T-helper 2 cell treated with Interferon-gamma antibody and Interleukin-4, amounts not matched to agents 5 μg/mL and 100 μg/mL, for 36 hours (primary cell): ENCODE measurements around the gene CTIF.
A peak's percentile ranks its signal among the peaks of the same experiment; 100 is the strongest.

Experiments used
- DNase-seq: peaks from one replicate; pipeline ENCODE4 v3.0.0; 2021; ENCODE audit warnings: low spot score
- H3K27ac Mint-ChIP-seq: one replicate; pipeline ENCODE4 v1.8.0; 2021; ENCODE audit warnings: mild to moderate bottlenecking, mixed read lengths
- H3K27me3 Mint-ChIP-seq: one replicate; pipeline ENCODE4 v1.8.0; 2021; ENCODE audit warnings: low read depth, mixed read lengths
- H3K36me3 Mint-ChIP-seq: one replicate; pipeline ENCODE4 v1.8.0; 2021; ENCODE audit warnings: low read depth, mixed read lengths
- H3K4me1 Mint-ChIP-seq: one replicate; pipeline ENCODE4 v1.8.0; 2021; ENCODE audit warnings: low read depth, mixed read lengths
- H3K4me3 Mint-ChIP-seq: one replicate; pipeline ENCODE4 v1.8.0; 2022; ENCODE audit warnings: mild to moderate bottlenecking, moderate library complexity, mixed read lengths
- H3K9me3 Mint-ChIP-seq: one replicate; pipeline ENCODE4 v1.8.0; 2021; ENCODE audit warnings: mixed read lengths

The CTIF gene

DNA sequence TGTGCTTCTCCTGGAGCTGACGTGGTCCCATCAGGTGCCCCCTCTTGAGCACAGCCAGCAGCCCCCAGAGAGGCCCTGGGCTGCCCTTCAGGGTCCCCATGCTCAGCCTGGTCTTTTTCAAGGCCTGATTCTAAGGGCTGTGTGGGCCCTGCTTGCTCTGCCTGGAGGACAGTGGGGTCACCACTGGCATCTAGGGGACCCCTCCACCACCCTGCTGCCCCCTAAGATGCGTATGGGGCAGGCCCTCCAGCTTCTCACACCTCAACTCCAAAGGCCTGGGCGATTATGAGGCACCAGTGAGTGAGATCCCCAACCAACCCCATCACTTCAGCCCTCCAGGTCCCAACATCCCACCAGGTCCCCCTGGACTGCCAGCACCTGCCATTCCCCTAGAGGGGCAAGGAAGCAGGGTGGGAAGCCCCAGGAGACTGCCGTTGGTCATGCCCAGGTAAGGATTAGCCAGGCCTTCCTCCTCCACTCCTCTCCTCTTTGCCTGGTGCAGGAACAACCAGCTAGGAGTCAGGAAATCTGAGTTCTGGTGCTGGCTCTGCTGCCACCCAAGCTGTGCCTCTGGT lies 297.5 kb downstream of the CTIF start:
- no peaks in the 10 kb centered on the region for H3K27me3 Mint-ChIP-seq
- H3K4me3 Mint-ChIP-seq: no peak overlapping the region
- peaks cover 48% of the 10 kb centered on the region for H3K4me1 Mint-ChIP-seq
- no peaks in the 10 kb centered on the region for H3K36me3 Mint-ChIP-seq
- H3K9me3 Mint-ChIP-seq: no peaks in the 10 kb centered on the region
- peak overlapping the region; percentile 49 for H3K27ac Mint-ChIP-seq
- DNase-seq: no peak

DNA sequence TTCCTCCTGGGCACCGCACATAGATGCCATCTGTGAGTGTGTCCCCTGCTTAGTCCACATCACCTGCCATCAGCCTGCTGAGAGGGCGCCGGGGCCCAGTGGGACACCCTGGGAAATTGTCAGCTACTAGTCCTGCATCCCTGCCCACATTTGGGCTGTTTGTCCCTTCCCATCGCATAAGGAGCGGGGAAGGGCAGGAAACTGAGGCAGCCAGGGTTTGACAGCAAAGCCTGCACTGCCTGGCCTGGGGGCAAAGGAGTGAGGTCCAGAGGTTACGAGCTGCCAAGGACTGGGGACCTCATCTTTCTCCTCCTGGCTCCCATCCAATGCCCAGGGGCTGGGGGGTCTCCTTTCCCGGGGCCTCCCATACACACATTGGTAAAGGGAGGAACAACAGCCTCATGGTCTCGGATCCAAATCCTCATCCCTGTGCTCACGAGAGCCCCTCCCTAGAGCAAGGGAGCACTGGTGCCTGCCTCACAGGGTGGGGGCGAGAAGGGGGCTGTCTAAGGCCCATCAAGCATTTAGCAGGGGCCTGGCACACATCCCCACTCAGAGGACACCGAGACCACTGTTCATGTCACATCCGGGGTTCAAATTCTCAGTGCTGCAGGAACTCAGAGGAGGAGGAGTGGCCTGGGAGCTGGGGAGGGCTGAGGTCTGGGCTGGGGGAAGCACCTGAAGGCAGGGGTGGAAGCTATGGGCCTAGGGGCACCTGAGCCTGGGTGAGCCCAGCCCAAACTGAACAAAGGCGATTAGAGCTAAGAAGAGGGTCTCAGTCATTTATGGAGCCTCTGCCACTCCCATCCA lies 298.2 kb downstream of the CTIF start:
- Mint-ChIP-seq H3K36me3 (no peaks in the 10 kb centered on the region), H3K4me1 (peaks cover 51% of the 10 kb centered on the region), H3K27me3 (no peaks in the 10 kb centered on the region), H3K27ac (no peak overlapping the region), H3K4me3 (no peak overlapping the region), H3K9me3 (no peaks in the 10 kb centered on the region)
- no peak for DNase-seq

DNA sequence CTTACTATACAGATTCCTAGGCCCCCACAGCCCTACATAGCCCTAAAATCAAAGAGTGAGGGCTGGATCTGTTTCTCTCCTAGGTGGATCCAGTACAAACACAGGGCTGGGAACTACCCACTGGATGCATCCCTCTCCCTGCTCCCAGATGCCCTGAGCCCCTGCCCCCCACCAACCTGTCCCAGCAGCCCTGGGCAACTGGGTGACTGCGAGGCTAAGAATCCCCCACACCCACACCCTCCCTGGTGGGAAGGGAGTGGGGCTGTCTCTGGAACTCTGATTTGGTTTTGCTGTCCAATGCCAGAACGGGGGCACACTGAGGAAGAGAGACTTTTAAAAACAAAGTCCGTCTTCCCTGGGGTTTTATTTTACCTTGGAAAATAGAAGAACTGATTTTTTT lies 298.8 kb downstream of the CTIF start:
- Mint-ChIP-seq H3K27ac (peak overlapping the region; percentile 8), H3K4me3 (no peak overlapping the region), H3K27me3 (no peaks in the 10 kb centered on the region), H3K9me3 (no peaks in the 10 kb centered on the region), H3K36me3 (no peaks in the 10 kb centered on the region), H3K4me1 (peaks cover 52% of the 10 kb centered on the region)
- DNase-seq: no peak

DNA sequence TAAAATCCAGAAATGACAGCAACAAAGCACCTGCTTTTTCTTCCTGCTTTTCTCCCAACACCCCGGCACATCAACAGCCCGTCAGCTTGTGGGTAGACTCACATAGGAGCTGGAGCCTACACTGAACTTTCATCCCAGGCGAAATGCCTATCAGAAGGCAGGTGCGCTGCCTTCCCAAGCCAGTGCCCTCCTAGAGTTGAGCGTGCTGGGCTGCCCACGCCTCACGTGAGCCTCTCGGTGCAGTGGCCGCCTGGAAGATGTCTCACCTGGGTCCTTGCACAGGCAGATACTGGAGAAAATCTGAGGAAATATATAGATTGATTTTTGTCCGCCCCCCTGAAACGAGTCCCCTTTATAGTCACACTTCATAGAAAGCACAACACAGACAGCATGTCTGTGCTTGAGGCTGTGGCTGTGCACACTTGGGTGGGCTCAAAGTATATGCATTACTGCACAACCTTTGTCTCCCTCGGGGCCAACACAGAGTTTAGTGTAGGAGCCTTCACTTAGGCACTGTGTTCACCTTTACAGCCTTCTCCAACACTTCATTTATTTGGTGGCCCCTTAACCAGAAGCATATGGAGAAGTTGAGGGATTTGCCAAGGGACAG lies 299.4 kb downstream of the CTIF start:
- Mint-ChIP-seq H3K36me3 (no peaks in the 10 kb centered on the region), H3K27ac (peak overlapping the region; percentile 8), H3K27me3 (no peaks in the 10 kb centered on the region), H3K9me3 (no peaks in the 10 kb centered on the region), H3K4me1 (peaks cover 49% of the 10 kb centered on the region), H3K4me3 (no peak overlapping the region)
- DNase-seq: no peak

- no peaks in the 10 kb centered on the region for H3K27me3 Mint-ChIP-seq
- no peak for DNase-seq
- H3K4me1 Mint-ChIP-seq: peaks cover 50% of the 10 kb centered on the region
- H3K4me3 Mint-ChIP-seq: no peak overlapping the region
- H3K27ac Mint-ChIP-seq: peak overlapping the region; percentile 27
- H3K36me3 Mint-ChIP-seq: no peaks in the 10 kb centered on the region
- H3K9me3 Mint-ChIP-seq: no peaks in the 10 kb centered on the region
Measured at GRCh38 chr18:48838921-48839818, 300.3 kb downstream of the CTIF start.

DNA sequence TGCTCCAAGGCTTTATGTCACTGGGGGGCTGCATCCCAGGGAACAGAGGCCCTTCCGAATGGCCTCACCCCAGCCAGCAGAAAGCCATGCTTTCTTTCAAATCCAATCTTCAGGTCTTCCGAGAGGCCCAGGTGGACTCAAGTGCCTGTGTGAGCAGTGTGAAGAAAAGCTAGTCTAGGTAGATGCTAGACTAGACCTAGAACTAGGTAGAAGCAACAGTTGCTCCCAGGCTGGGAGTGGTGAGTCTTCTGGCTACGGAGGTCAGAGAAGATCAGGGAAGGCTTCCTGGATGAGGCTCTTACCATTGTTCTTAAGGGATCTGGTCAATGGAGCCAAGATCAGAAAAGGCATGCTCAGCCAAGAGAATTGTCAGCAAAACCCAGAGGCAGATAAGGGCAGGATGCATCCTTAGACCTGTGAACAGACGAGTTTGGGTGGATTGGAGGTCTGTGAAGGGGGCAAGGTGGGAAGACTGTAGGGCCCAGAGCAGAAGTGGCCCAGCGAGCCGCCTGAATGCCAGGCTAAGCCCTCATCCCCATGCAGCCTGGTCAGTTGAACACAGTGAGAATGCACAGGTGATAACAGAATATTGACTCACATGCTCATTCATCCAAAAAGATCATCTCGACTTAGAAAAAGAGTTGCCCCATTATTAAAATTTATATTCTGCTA lies 301.1 kb downstream of the CTIF start:
- no peaks in the 10 kb centered on the region for H3K9me3 Mint-ChIP-seq
- peaks cover 42% of the 10 kb centered on the region for H3K4me1 Mint-ChIP-seq
- H3K27me3 Mint-ChIP-seq: no peaks in the 10 kb centered on the region
- H3K4me3 Mint-ChIP-seq: no peak overlapping the region
- no peak for DNase-seq
- H3K27ac Mint-ChIP-seq: no peak overlapping the region
- H3K36me3 Mint-ChIP-seq: no peaks in the 10 kb centered on the region

DNA sequence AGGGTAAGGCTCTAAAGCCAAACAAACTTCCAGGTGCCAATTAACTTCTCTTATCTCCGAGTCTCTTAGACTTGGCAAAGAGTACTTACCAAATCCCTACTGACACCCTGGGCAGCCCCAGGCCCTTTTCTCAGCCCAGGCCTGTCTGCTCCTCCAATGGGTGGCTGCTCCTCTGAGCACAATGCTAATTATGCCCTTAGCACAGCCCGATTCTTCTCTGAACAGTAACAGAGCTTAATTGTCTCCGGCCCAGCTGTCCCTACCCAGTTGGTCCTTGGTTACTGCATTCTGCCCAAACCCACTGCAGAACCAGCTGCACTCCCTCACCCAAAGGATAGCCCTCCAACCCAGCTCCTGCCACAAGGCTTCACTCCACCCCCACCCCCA lies 301.7 kb downstream of the CTIF start:
- Mint-ChIP-seq H3K9me3 (no peaks in the 10 kb centered on the region), H3K27ac (no peak overlapping the region), H3K27me3 (no peaks in the 10 kb centered on the region), H3K36me3 (no peaks in the 10 kb centered on the region), H3K4me1 (peaks cover 39% of the 10 kb centered on the region), H3K4me3 (no peak overlapping the region)
- DNase-seq: no peak

GRCh38 chr18:48841381-48842258 lies 302.8 kb downstream of the CTIF start:
- peak overlapping the region; percentile 81 for H3K27ac Mint-ChIP-seq
- no peak for DNase-seq
- peaks cover 2% of the 10 kb centered on the region for H3K27me3 Mint-ChIP-seq
- H3K4me3 Mint-ChIP-seq: peak overlapping the region; percentile 60
- no peaks in the 10 kb centered on the region for H3K36me3 Mint-ChIP-seq
- H3K9me3 Mint-ChIP-seq: no peaks in the 10 kb centered on the region
- peaks cover 41% of the 10 kb centered on the region for H3K4me1 Mint-ChIP-seq

- H3K27ac Mint-ChIP-seq: peak overlapping the region; percentile 81
- no peaks in the 10 kb centered on the region for H3K36me3 Mint-ChIP-seq
- peaks cover 3% of the 10 kb centered on the region for H3K27me3 Mint-ChIP-seq
- peak; percentile 32 for DNase-seq
- no peaks in the 10 kb centered on the region for H3K9me3 Mint-ChIP-seq
- H3K4me1 Mint-ChIP-seq: peaks cover 37% of the 10 kb centered on the region
- H3K4me3 Mint-ChIP-seq: peak overlapping the region; percentile 60
Measured at GRCh38 chr18:48842259-48843061, 303.6 kb downstream of the CTIF start.

- Mint-ChIP-seq H3K4me1 (peaks cover 40% of the 10 kb centered on the region), H3K4me3 (no peak overlapping the region)
Measured at GRCh38 chr18:48843162-48843561, 304.3 kb downstream of the CTIF start.

DNA sequence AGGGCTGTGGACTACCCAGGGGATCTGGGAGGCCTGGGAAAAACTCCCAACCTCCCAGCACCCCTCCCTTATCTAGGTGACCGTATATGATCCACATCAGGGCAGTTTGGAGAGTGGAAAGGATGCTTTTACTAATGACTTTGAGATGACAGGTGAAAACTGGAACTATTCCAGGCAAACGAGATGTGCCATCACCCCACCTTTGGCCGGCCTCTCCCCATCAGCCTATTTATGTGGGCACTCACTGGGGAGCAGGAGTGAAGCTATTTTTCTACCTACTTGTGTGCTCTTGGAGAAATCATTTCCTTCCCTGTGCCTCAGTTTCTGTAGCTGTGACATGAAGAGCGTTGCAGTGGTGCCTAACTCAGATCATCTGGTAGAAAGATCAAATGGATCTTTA lies 304.8 kb downstream of the CTIF start:
- Mint-ChIP-seq H3K27me3 (peaks cover 7% of the 10 kb centered on the region), H3K4me1 (peaks cover 41% of the 10 kb centered on the region), H3K27ac (peak overlapping the region; percentile 58), H3K4me3 (no peak overlapping the region), H3K36me3 (no peaks in the 10 kb centered on the region), H3K9me3 (no peaks in the 10 kb centered on the region)
- no peak for DNase-seq

More at GRCh38 chr18:48843162-48843561, 304.3 kb downstream of the CTIF start:
- Mint-ChIP-seq H3K36me3 (no peaks in the 10 kb centered on the region), H3K9me3 (no peaks in the 10 kb centered on the region), H3K27ac (peak overlapping the region; percentile 58), H3K27me3 (peaks cover 6% of the 10 kb centered on the region)
- DNase-seq: no peak

- Mint-ChIP-seq H3K27me3 (peaks cover 7% of the 10 kb centered on the region), H3K9me3 (no peaks in the 10 kb centered on the region), H3K27ac (no peak overlapping the region), H3K4me3 (no peak overlapping the region), H3K36me3 (no peaks in the 10 kb centered on the region), H3K4me1 (peaks cover 35% of the 10 kb centered on the region)
- no peak for DNase-seq
Measured at GRCh38 chr18:48844271-48844670, 305.4 kb downstream of the CTIF start.
